GM18519 (cell line): ENCODE results near the gene APLP2.
A peak's percentile ranks its signal among the peaks of the same experiment; 100 is the strongest.
"Not testable (repeated sequence)": the region's sequence is repeated elsewhere in the genome, so short reads cannot be mapped to it uniquely, and the experiment has no call there.

Experiments used
- ATAC-seq: cut with Tn5 transposase; IDR thresholded peaks from one replicate; pipeline ENCODE4 v1.9.1; 2021; ENCODE audit warnings: mild to moderate bottlenecking, moderate library complexity; ENCODE audit not compliant: unreplicated experiment, low FRiP score

APLP2 gene

DNA sequence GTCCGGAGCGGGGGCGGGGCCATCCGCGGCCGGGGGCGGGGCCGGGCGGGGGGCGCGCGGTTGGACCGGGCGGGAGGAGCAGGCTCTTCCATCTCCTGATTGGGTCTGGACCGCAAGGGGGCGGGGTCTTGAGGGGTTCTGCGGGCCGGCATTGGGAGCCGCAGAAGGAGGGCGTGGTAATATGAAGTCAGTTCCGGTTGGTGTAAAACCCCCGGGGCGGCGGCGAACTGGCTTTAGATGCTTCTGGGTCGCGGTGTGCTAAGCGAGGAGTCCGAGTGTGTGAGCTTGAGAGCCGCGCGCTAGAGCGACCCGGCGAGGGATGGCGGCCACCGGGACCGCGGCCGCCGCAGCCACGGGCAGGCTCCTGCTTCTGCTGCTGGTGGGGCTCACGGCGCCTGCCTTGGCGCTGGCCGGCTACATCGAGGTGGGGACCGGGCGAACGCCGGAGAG is at the start of gene APLP2:
APLP2 (plus strand) TSS at position 236 of the 450 bp plus-strand sequence; CDS start at position 320, 84 bp downstream.
- peak; percentile 90 for ATAC-seq

GRCh38 chr11:130020323-130020722 is 49.4 kb upstream of the APLP2 start:
- ATAC-seq, result no peak

GRCh38 chr11:130021606-130022005 is 48.1 kb upstream of the APLP2 start:
- not testable (repeated sequence) for ATAC-seq

- peak; percentile 34 for ATAC-seq
Observed at GRCh38 chr11:130022799-130023198, 46.9 kb upstream of the APLP2 start.

GRCh38 chr11:130023204-130023603 is 46.5 kb upstream of the APLP2 start:
- peak; percentile 91 for ATAC-seq

- ATAC-seq, result no peak
Observed at GRCh38 chr11:130024361-130024760, 45.3 kb upstream of the APLP2 start.

GRCh38 chr11:130025371-130025770 is 44.3 kb upstream of the APLP2 start:
- ATAC-seq, result no peak

- ATAC-seq, result no peak
Observed at GRCh38 chr11:130029137-130029536, 40.6 kb upstream of the APLP2 start.

DNA sequence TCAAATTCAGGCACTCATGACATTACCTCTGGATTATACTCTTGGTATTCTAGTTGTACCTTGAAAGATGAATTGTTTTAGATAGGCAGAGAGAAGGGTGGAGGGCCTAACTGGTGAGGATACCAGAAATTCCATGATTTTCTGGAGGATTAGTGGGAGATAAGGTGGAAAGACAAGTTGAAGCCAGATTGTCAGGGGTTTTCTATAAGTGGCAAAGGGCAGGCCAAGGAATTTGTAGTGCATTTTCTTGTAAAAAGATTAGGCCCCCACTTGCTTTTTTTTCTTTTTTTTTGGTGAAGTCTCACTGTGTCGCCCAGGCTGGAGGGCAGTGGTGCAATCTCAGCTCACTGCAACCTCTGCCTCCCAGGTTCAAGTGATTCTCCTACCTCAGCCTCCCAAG is 38.6 kb upstream of the APLP2 start:
- no peak for ATAC-seq

DNA sequence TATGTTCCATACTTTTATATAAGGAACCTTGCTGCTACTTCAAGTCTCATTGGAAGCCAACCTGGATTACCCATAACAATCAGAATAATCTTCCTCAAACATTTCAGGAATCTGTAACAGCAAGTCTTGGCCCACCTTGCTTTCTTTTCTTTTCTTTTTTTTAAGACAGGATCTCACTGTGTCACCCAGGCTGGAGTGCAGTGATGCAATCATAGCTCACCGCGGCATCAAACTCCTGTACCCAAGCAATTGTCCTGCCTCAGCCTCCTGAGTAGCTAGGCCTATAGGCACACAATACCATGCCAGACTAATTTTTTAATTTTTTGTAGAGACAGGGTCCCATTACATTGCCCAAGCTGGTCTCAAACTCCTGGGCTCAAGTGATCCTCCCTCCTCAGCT is 37.7 kb upstream of the APLP2 start:
- ATAC-seq, result no peak

- ATAC-seq, result no peak
Observed at GRCh38 chr11:130032931-130033330, 36.8 kb upstream of the APLP2 start.

DNA sequence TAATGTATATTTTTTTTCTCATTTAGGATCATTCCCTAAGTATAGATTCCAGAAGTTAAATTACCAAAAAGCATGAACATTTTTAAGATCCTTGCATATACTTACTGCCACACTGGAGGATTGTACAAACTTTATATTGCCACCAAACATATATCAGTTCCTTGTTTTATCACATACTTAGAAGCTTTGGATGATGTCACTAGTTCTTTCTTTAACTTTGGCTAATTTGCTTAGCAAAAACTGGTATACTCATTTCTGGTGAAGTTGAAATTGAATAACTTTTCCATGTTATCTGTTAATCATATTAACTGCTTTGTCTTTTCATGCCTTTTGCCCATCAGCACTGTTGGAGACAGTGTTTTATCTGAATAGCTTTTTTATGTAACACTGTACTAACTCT is 35.5 kb upstream of the APLP2 start:
- ATAC-seq, result no peak

GRCh38 chr11:130037058-130037457 is 32.6 kb upstream of the APLP2 start:
- ATAC-seq, result no peak

GRCh38 chr11:130037881-130038585 is 31.7 kb upstream of the APLP2 start:
- ATAC-seq, result no peak

DNA sequence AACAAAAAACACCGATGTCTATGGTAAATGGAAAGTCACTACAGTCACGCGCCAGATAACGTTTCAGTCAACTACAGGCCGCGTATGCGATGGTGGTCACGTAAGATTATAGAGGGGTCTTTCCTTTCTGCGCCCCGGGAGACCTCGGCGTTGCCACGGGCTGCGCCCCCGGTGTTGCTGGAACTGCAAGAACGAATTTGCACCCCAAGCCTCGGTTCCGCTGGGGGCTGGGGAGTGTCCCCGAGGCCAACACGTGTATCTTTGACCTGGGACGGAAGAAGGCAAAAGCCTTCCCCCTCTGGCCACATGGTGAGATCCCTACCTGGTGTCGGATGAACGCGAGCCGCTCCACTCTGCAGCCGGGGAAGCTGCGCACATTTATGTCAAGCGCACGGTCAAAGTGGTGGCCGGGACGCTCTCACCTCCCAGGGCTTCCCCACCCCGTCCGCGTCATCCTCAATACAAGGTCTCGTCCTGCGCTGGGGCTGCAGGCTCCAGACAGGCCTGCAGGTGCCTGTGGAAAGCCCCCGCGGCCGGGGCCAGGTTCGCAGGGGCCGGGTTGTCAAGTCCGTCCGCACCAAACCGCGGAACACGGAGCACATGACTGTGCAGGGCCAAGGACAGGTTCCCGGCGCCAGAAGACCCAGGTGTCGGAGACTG is 29.3 kb upstream of the APLP2 start:
- no peak for ATAC-seq

- no peak for ATAC-seq
Observed at GRCh38 chr11:130042093-130042591, 27.6 kb upstream of the APLP2 start.

DNA sequence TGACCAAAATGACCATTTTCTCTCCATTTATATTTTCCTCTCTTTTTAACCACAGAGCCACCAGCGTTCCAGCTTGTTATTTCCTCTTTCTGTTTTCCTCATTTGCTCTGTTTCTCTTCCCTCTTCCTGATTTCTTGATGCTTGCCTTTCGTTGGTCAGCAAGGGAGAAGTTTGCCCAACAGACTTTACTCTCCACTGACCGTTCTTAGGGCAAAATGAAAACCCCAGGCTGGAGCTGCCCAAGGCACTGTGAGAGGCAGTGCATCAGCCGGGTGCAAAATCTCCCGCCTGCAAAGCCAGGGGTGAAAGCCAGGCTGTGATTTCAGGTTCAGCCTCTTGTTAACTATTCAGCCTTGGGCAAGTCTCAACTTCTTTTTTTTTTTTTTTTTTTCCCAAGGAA is 26.1 kb upstream of the APLP2 start:
- ATAC-seq, result no peak

DNA sequence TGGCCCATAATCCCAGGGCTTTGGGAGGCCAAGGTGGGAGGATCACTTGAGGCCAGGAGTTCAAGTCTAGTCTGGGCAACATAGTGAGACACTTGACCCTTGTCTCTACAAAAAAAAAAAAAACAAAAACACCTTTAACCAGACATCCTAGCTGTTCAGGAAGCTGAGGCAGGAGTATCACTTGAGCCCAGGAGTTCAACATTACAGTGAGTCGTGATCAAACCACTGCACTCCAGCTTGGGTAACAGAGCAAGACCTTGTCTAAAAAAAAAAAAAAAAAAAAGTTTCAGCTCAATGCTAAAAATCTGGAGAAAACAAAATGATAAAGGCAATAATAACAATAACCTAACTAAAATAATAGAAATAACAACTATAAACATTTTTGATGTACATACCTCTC is 22.6 kb upstream of the APLP2 start:
- no peak for ATAC-seq

GRCh38 chr11:130049328-130049771 is 20.3 kb upstream of the APLP2 start:
- no peak for ATAC-seq

GRCh38 chr11:130050257-130050656 is 19.4 kb upstream of the APLP2 start:
- ATAC-seq, result no peak

GRCh38 chr11:130051082-130051481 is 18.6 kb upstream of the APLP2 start:
- no peak for ATAC-seq

DNA sequence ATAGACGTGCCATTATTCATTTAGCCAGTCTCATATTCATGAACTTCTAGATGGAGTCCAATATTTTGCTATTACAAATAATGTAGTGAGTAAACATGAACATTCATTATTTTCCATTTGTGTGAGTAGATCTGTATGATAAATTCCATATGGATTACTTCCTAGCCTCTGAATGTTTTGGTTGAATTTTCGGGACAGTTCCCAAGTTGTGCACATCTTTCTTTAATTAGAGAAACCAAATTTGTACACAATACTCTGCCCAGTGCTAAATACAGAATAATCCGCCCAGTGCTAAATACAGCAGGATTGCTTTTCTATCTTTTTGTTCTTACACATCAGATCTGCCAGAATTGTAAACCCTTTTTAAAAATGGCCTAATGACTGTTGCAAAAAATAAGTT is 17.1 kb upstream of the APLP2 start:
- no peak for ATAC-seq
